ENCODE data around the gene CCNE1.

The CCNE1 gene

DNA sequence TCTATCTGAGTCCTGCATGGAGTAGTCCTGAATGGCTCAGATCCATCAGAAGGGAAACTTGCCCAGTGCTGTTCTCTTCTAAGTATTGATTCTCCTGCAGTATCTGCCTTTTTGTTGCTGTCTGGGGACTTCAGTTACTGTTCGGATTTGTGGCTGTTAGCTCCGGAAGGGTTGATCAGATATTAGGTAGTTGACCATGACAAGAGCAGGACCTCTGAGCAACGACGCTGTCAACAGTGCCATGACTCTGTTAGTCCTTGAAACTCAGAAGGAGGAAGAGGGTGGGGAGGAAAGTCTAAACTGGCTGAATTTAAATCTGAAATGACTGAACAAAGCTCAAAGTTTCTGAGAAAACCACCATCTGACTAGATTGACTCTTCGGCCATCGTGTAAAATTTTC, 42.2 kb downstream of the CCNE1 start:
- DNase-seq (ENCODE audit: low read depth): no peak
- H3K4me3 ChIP-seq (replicated peaks; ENCODE audit: low read depth, low read length): no peak overlapping the region
- TF ChIP-seq, protein P1, sequence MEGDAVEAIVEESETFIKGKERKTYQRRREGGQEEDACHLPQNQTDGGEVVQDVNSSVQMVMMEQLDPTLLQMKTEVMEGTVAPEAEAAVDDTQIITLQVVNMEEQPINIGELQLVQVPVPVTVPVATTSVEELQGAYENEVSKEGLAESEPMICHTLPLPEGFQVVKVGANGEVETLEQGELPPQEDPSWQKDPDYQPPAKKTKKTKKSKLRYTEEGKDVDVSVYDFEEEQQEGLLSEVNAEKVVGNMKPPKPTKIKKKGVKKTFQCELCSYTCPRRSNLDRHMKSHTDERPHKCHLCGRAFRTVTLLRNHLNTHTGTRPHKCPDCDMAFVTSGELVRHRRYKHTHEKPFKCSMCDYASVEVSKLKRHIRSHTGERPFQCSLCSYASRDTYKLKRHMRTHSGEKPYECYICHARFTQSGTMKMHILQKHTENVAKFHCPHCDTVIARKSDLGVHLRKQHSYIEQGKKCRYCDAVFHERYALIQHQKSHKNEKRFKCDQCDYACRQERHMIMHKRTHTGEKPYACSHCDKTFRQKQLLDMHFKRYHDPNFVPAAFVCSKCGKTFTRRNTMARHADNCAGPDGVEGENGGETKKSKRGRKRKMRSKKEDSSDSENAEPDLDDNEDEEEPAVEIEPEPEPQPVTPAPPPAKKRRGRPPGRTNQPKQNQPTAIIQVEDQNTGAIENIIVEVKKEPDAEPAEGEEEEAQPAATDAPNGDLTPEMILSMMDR (IDR thresholded peaks at IDR 0.05; ENCODE audit: low read length, missing control alignments): no peak

DNA sequence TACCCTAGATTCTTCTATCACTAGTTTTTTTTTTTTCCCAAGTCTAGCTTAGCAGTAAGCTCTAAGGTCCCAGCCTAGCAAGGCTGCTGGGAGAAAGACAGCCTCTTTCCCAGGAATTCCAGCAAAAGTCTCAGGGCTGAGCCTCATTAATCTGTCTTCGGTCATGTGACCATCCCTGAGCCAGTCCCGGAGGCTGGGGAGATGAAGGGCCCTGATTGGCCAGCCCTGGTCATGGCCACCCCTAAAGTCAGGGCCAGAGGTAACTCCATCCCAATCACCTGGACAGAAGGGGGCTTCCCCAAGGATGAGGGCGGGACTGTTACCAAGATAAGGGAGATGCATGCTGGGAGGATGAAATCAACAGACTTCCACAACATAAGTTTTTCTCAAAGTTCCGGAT, 43.3 kb downstream of the CCNE1 start:
- H3K4me3 ChIP-seq (replicated peaks; ENCODE audit: low read depth, low read length): no peak overlapping the region
- DNase-seq (ENCODE audit: low read depth): no peak
- TF ChIP-seq, protein P1 (IDR thresholded peaks at IDR 0.05; ENCODE audit: low read length, missing control alignments): no peak

DNA sequence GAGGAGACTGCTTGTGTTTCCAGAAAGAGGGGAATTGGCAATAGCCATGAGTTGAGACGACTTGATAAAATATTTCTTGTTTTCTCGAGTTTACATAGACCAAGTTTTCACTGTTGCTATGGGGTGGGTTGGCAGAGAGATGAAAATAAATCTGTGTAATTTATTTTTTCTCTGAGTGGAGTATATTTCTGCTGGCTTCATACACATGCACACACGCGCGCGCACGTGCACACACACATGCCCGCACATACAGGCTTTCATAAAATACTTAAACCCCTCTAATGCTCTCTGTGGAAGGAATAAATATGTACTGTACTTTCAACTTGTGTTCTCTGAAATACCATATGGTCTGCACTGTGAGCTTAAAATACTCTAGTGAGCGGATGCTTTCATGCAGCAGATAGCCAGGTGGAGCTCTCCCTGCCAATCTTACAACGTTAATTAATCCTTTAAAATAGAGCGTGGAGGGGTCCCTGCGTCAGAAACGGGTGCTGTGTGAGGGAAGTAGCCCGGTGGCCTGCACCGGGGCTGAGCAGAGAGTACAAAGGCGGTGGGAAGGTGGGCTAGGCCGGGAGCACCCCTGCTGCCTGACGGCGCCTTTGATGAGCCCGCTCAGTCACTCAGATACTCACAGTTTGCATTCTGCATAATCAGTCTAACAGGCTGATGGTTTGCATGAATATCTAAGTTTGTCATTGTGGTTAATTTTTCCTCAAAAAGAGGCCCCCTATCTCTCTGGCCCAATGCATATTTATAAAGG, 44.1 kb downstream of the CCNE1 start:
- no peak overlapping the region for H3K4me3 ChIP-seq (replicated peaks; ENCODE audit: low read depth, low read length)
- DNase-seq (ENCODE audit: low read depth): no peak
- TF ChIP-seq, protein P1 (IDR thresholded peaks at IDR 0.05; ENCODE audit: low read length, missing control alignments): no peak

DNA sequence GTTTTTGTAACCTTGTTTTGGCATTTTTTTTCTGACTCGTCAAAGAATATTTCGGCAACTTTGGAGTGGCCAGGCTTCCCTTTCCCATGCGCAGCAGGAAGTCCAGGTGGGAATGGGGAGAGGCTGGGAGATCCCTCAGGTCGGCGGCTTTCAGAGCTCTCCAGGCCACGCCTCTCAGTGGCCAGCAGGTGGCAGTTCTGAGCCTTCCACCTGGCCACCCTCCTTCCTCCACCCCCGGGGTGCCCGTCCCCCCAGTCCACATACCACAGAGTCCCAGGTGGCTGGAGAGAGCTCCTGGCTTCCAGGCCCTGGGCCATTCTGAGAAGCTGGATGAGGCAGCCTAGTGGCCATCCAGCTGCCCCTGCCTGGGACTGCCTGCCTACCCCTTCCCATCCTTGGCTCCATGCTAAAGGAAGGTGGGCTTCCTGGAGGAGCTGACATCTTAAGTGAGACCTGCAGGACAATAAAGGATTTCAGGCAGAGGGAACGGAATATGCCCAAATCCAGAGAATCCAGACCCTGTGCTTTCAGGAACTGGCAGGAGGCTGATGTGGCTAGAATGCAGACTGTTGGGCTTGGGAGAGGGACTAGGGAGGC, 46.3 kb downstream of the CCNE1 start:
- TF ChIP-seq, protein P1 (IDR thresholded peaks at IDR 0.05; ENCODE audit: low read length, missing control alignments): peak; percentile 45
- DNase-seq (ENCODE audit: low read depth): no peak
- no peak overlapping the region for H3K4me3 ChIP-seq (replicated peaks; ENCODE audit: low read depth, low read length)

DNA sequence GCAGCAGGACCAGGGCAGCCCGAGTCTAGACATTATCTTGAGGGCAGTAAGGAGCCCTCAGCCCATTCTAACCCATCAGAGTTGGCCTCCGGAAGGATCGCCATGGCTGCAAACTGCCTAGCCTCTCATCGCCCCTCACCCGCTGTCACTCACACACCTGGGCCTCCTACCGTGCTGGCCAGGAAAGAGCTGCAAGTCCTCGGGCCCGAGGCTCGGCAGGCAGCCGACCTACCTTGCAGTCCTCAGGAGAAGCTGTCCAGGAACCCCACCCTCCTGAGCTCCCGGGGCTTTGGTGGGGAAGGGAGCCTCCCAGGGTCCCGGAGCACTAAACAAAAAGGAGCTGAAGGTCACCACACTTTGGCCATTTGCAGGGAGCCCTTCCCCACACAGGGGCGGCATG, 46.8 kb downstream of the CCNE1 start:
- TF ChIP-seq, protein P1 (IDR thresholded peaks at IDR 0.05; ENCODE audit: low read length, missing control alignments): no peak

DNA sequence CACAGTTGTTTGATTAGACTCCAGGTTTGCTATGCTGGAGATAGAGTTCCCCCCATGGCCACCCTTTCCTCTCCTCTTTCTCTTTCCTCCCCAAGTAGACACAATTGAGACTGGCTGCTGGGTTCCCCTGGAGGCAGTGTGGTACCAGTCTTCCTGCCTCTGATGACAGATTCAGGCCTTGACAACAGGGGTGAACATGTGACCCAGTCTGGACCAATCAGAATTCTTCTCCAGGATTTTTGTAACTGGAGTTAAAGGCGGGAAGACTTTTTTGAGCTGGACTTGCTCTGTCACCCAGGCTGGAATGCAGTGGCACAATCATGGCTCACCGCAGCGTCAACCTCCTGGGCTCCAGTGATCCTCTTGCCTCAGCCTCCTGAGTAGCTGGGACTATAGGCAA, 48.7 kb downstream of the CCNE1 start:
- no peak for DNase-seq (ENCODE audit: low read depth)
- TF ChIP-seq, protein P1 (IDR thresholded peaks at IDR 0.05; ENCODE audit: low read length, missing control alignments): no peak

More for the DNA sequence above, 46.8 kb downstream of the CCNE1 start:
- DNase-seq (ENCODE audit: low read depth): no peak
- H3K4me3 ChIP-seq (replicated peaks; ENCODE audit: low read depth, low read length): no peak overlapping the region

More for the DNA sequence above, 48.7 kb downstream of the CCNE1 start:
- no peak overlapping the region for H3K4me3 ChIP-seq (replicated peaks; ENCODE audit: low read depth, low read length)
